SK-N-MC (cell line): ENCODE results near the gene TAS2R31.

Experiments used
- EZH2 ChIP-seq: fragments of 200-600 bp; sonication (generic); IDR thresholded peaks from one replicate; pipeline ENCODE4 v1.6.1; 2017; ENCODE audit warnings: antibody characterized with exemption
- FOXP2 ChIP-seq: optimal IDR thresholded peaks from 2 replicates; pipeline ENCODE3; 2011; ENCODE audit warnings: mild to moderate bottlenecking, moderate library complexity; ENCODE audit not compliant: insufficient read depth; ENCODE audit errors: extremely low read length, control extremely low read depth
- POLR2AphosphoS5 ChIP-seq: IDR thresholded peaks from 2 replicates; pipeline ENCODE4 v1.6.1; 2012; ENCODE audit warnings: mild to moderate bottlenecking, low read depth, low read length, borderline replicate concordance

DNA sequence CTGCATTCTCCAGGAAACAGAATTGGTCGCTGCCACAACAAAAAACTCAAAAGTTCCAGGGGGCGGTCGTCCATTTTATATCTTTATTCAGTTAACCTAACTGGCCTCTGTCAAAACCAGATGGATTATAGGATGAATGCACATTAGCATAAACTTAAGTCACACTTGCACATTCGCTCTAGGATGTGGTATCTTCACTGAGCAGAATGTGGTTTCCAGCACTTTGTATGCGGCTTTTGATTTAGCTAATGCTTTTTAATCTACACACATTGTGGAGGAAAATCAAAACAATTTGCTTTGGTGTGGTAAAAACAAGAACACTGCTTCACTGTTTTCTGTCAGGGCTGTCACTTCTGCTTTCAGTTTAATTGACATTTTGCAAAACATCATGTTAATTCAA, 49.0 kb downstream of the TAS2R31 start:
- no peak for TF ChIP-seq EZH2
- TF ChIP-seq POLR2AphosphoS5 = no peak
- no peak for TF ChIP-seq FOXP2
